ENCODE measurements around the gene FBXL4.

The FBXL4 gene

GRCh38 chr6:98942263-98942803 is 5.4 kb downstream of the FBXL4 start:
- POLR2A ChIA-PET = no interaction called here
- CTCF ChIA-PET = no interaction called here
- TF ChIP-seq CTCF (IDR thresholded peaks at IDR 0.05; ENCODE audit: control extremely low read depth, extremely low read depth, low read depth, missing control alignments) = no peak
- DNase-seq (ENCODE audit: extremely low spot score) = no peak

GRCh38 chr6:98941319-98941718 is 6.4 kb downstream of the FBXL4 start:
- DNase-seq (ENCODE audit: extremely low spot score) = no peak
- no peak for TF ChIP-seq CTCF (IDR thresholded peaks at IDR 0.05; ENCODE audit: control extremely low read depth, extremely low read depth, low read depth, missing control alignments)
- ChIA-PET POLR2A (no interaction called here), CTCF (interaction anchor here (1.0 kb wide), 1 partner anchor 10 kb away, joined by 3 read pairs; no protein-coding TSS in a partner anchor)

- POLR2A ChIA-PET = no interaction called here
- CTCF ChIA-PET = no interaction called here
- no peak for DNase-seq (ENCODE audit: extremely low spot score)
- TF ChIP-seq CTCF (IDR thresholded peaks at IDR 0.05; ENCODE audit: control extremely low read depth, extremely low read depth, low read depth, missing control alignments) = no peak
Observed at GRCh38 chr6:98937351-98937750, 10.4 kb downstream of the FBXL4 start.

GRCh38 chr6:98932381-98932780 is 15.4 kb downstream of the FBXL4 start:
- no peak for DNase-seq (ENCODE audit: extremely low spot score)
- ChIA-PET POLR2A (no interaction called here), CTCF (no interaction called here)
- TF ChIP-seq CTCF (IDR thresholded peaks at IDR 0.05; ENCODE audit: control extremely low read depth, extremely low read depth, low read depth, missing control alignments) = no peak

GRCh38 chr6:98931696-98932095 is 16.1 kb downstream of the FBXL4 start:
- no peak for DNase-seq (ENCODE audit: extremely low spot score)
- no peak for TF ChIP-seq CTCF (IDR thresholded peaks at IDR 0.05; ENCODE audit: control extremely low read depth, extremely low read depth, low read depth, missing control alignments)
- ChIA-PET CTCF (interaction anchor here (1.4 kb wide), 1 partner anchor 10 kb away, joined by 3 read pairs; no protein-coding TSS in a partner anchor), POLR2A (no interaction called here)

GRCh38 chr6:98929498-98930060 is 18.2 kb downstream of the FBXL4 start:
- ChIA-PET CTCF (no interaction called here), POLR2A (no interaction called here)
- DNase-seq (ENCODE audit: extremely low spot score) = no peak
- no peak for TF ChIP-seq CTCF (IDR thresholded peaks at IDR 0.05; ENCODE audit: control extremely low read depth, extremely low read depth, low read depth, missing control alignments)
